ENCODE data around the gene CD84.

The CD84 gene

GRCh38 chr1:160610569-160611242 is 31.4 kb upstream of the CD84 start:
- WGBS, 2 experiments, result 68 to 95% methylated on average over 1 of the region's 1 CpG
- no peaks in the 10 kb centered on the region for H3K36me3 ChIP-seq (ENCODE audit: control insufficient read depth, insufficient read depth, low read length)
- H3K4me3 ChIP-seq (ENCODE audit: insufficient read depth, low read depth, low read length), result no peak overlapping the region

GRCh38 chr1:160608941-160609340 is 29.6 kb upstream of the CD84 start:
- peaks cover 7% of the 10 kb centered on the region for H3K4me1 ChIP-seq (ENCODE audit: control insufficient read depth, insufficient read depth, low read length)
- no peaks in the 10 kb centered on the region for H3K9me3 ChIP-seq (ENCODE audit: control insufficient read depth, low read length)
- H3K27ac ChIP-seq (ENCODE audit: insufficient read depth, low read depth, low read length, poor library complexity, severe bottlenecking), result no peak overlapping the region
- H3K4me3 ChIP-seq (ENCODE audit: insufficient read depth, low read depth, low read length), result no peak overlapping the region
- H3K27me3 ChIP-seq (ENCODE audit: control insufficient read depth, insufficient read depth, low read length, poor library complexity, severe bottlenecking), result no peaks in the 10 kb centered on the region
- no peaks in the 10 kb centered on the region for H3K36me3 ChIP-seq (ENCODE audit: control insufficient read depth, insufficient read depth, low read length)

More at GRCh38 chr1:160610569-160611242, 31.4 kb upstream of the CD84 start:
- peaks cover 7% of the 10 kb centered on the region for H3K4me1 ChIP-seq (ENCODE audit: control insufficient read depth, insufficient read depth, low read length)
- H3K9me3 ChIP-seq (ENCODE audit: control insufficient read depth, low read length), result no peaks in the 10 kb centered on the region
- H3K27me3 ChIP-seq (ENCODE audit: control insufficient read depth, insufficient read depth, low read length, poor library complexity, severe bottlenecking), result no peaks in the 10 kb centered on the region
- H3K27ac ChIP-seq (ENCODE audit: insufficient read depth, low read depth, low read length, poor library complexity, severe bottlenecking), result no peak overlapping the region

GRCh38 chr1:160608514-160608913 is 29.2 kb upstream of the CD84 start:
- Histone ChIP-seq H3K9me3 (ENCODE audit: control insufficient read depth, low read length) (no peaks in the 10 kb centered on the region), H3K27ac (ENCODE audit: insufficient read depth, low read depth, low read length, poor library complexity, severe bottlenecking) (no peak overlapping the region), H3K36me3 (ENCODE audit: control insufficient read depth, insufficient read depth, low read length) (no peaks in the 10 kb centered on the region), H3K4me1 (ENCODE audit: control insufficient read depth, insufficient read depth, low read length) (peaks cover 7% of the 10 kb centered on the region), H3K4me3 (ENCODE audit: insufficient read depth, low read depth, low read length) (no peak overlapping the region), H3K27me3 (ENCODE audit: control insufficient read depth, insufficient read depth, low read length, poor library complexity, severe bottlenecking) (no peaks in the 10 kb centered on the region)
- 50 to 52% methylated on average over 2 of the region's 2 CpGs for WGBS, 2 experiments

GRCh38 chr1:160608057-160608456 is 28.8 kb upstream of the CD84 start:
- 84 to 90% methylated on average over 6 of the region's 6 CpGs for WGBS, 2 experiments
- Histone ChIP-seq H3K36me3 (ENCODE audit: control insufficient read depth, insufficient read depth, low read length) (no peaks in the 10 kb centered on the region), H3K27me3 (ENCODE audit: control insufficient read depth, insufficient read depth, low read length, poor library complexity, severe bottlenecking) (no peaks in the 10 kb centered on the region), H3K9me3 (ENCODE audit: control insufficient read depth, low read length) (no peaks in the 10 kb centered on the region), H3K4me3 (ENCODE audit: insufficient read depth, low read depth, low read length) (no peak overlapping the region), H3K4me1 (ENCODE audit: control insufficient read depth, insufficient read depth, low read length) (peaks cover 7% of the 10 kb centered on the region), H3K27ac (ENCODE audit: insufficient read depth, low read depth, low read length, poor library complexity, severe bottlenecking) (no peak overlapping the region)

GRCh38 chr1:160607672-160608032 is 28.4 kb upstream of the CD84 start:
- H3K27ac ChIP-seq (ENCODE audit: insufficient read depth, low read depth, low read length, poor library complexity, severe bottlenecking), result no peak overlapping the region
- no peak overlapping the region for H3K4me3 ChIP-seq (ENCODE audit: insufficient read depth, low read depth, low read length)
- H3K27me3 ChIP-seq (ENCODE audit: control insufficient read depth, insufficient read depth, low read length, poor library complexity, severe bottlenecking), result no peaks in the 10 kb centered on the region
- 85 to 93% methylated on average over 1 of the region's 1 CpG for WGBS, 2 experiments
- H3K9me3 ChIP-seq (ENCODE audit: control insufficient read depth, low read length), result no peaks in the 10 kb centered on the region
- H3K4me1 ChIP-seq (ENCODE audit: control insufficient read depth, insufficient read depth, low read length), result peaks cover 7% of the 10 kb centered on the region
- H3K36me3 ChIP-seq (ENCODE audit: control insufficient read depth, insufficient read depth, low read length), result no peaks in the 10 kb centered on the region

GRCh38 chr1:160607011-160607671 is 27.8 kb upstream of the CD84 start:
- Histone ChIP-seq H3K27ac (ENCODE audit: insufficient read depth, low read depth, low read length, poor library complexity, severe bottlenecking) (no peak overlapping the region), H3K4me1 (ENCODE audit: control insufficient read depth, insufficient read depth, low read length) (peaks cover 7% of the 10 kb centered on the region), H3K9me3 (ENCODE audit: control insufficient read depth, low read length) (no peaks in the 10 kb centered on the region), H3K36me3 (ENCODE audit: control insufficient read depth, insufficient read depth, low read length) (no peaks in the 10 kb centered on the region), H3K4me3 (ENCODE audit: insufficient read depth, low read depth, low read length) (no peak overlapping the region), H3K27me3 (ENCODE audit: control insufficient read depth, insufficient read depth, low read length, poor library complexity, severe bottlenecking) (no peaks in the 10 kb centered on the region)
- 39 to 50% methylated on average over 2 to 3 of the region's 3 CpGs for WGBS, 2 experiments

- 89 to 90% methylated on average over 1 of the region's 1 CpG for WGBS, 2 experiments
- H3K4me1 ChIP-seq (ENCODE audit: control insufficient read depth, insufficient read depth, low read length), result peaks cover 7% of the 10 kb centered on the region
- no peak overlapping the region for H3K27ac ChIP-seq (ENCODE audit: insufficient read depth, low read depth, low read length, poor library complexity, severe bottlenecking)
- no peaks in the 10 kb centered on the region for H3K9me3 ChIP-seq (ENCODE audit: control insufficient read depth, low read length)
- no peaks in the 10 kb centered on the region for H3K36me3 ChIP-seq (ENCODE audit: control insufficient read depth, insufficient read depth, low read length)
- H3K27me3 ChIP-seq (ENCODE audit: control insufficient read depth, insufficient read depth, low read length, poor library complexity, severe bottlenecking), result no peaks in the 10 kb centered on the region
- H3K4me3 ChIP-seq (ENCODE audit: insufficient read depth, low read depth, low read length), result no peak overlapping the region
These were observed 27.3 kb upstream of the CD84 start for GRCh38 chr1:160606611-160607010.

- H3K9me3 ChIP-seq (ENCODE audit: control insufficient read depth, low read length), result no peaks in the 10 kb centered on the region
- peaks cover 7% of the 10 kb centered on the region for H3K4me1 ChIP-seq (ENCODE audit: control insufficient read depth, insufficient read depth, low read length)
- no peak overlapping the region for H3K27ac ChIP-seq (ENCODE audit: insufficient read depth, low read depth, low read length, poor library complexity, severe bottlenecking)
- WGBS, 2 experiments, result 95 to 96% methylated on average over 4 of the region's 4 CpGs
- H3K36me3 ChIP-seq (ENCODE audit: control insufficient read depth, insufficient read depth, low read length), result no peaks in the 10 kb centered on the region
- no peak overlapping the region for H3K4me3 ChIP-seq (ENCODE audit: insufficient read depth, low read depth, low read length)
- no peaks in the 10 kb centered on the region for H3K27me3 ChIP-seq (ENCODE audit: control insufficient read depth, insufficient read depth, low read length, poor library complexity, severe bottlenecking)
These were observed 26.6 kb upstream of the CD84 start for GRCh38 chr1:160605792-160606479.

- 95 to 96% methylated on average over 2 of the region's 2 CpGs for WGBS, 2 experiments
- Histone ChIP-seq H3K27me3 (ENCODE audit: control insufficient read depth, insufficient read depth, low read length, poor library complexity, severe bottlenecking) (no peaks in the 10 kb centered on the region), H3K4me1 (ENCODE audit: control insufficient read depth, insufficient read depth, low read length) (peaks cover 7% of the 10 kb centered on the region), H3K4me3 (ENCODE audit: insufficient read depth, low read depth, low read length) (no peak overlapping the region), H3K9me3 (ENCODE audit: control insufficient read depth, low read length) (no peaks in the 10 kb centered on the region), H3K36me3 (ENCODE audit: control insufficient read depth, insufficient read depth, low read length) (no peaks in the 10 kb centered on the region), H3K27ac (ENCODE audit: insufficient read depth, low read depth, low read length, poor library complexity, severe bottlenecking) (no peak overlapping the region)
These were observed 25.9 kb upstream of the CD84 start for GRCh38 chr1:160605205-160605604.

GRCh38 chr1:160597705-160598104 is 18.4 kb upstream of the CD84 start:
- H3K4me1 ChIP-seq (ENCODE audit: control insufficient read depth, insufficient read depth, low read length), result no peaks in the 10 kb centered on the region
- H3K36me3 ChIP-seq (ENCODE audit: control insufficient read depth, insufficient read depth, low read length), result no peaks in the 10 kb centered on the region
- H3K9me3 ChIP-seq (ENCODE audit: control insufficient read depth, low read length), result no peaks in the 10 kb centered on the region
- WGBS, 2 experiments, result 56 to 65% methylated on average over 2 of the region's 2 CpGs
- H3K4me3 ChIP-seq (ENCODE audit: insufficient read depth, low read depth, low read length), result no peak overlapping the region
- no peak overlapping the region for H3K27ac ChIP-seq (ENCODE audit: insufficient read depth, low read depth, low read length, poor library complexity, severe bottlenecking)
- H3K27me3 ChIP-seq (ENCODE audit: control insufficient read depth, insufficient read depth, low read length, poor library complexity, severe bottlenecking), result no peaks in the 10 kb centered on the region

All from ectodermal cell (in vitro differentiated cells).